GM19035 (cell line): ENCODE data around the gene BCAR3.
"Not testable (repeated sequence)": the region's sequence is repeated elsewhere in the genome, so short reads cannot be mapped to it uniquely, and the experiment has no call there.

Source experiments
- ATAC-seq: cut with Tn5 transposase; IDR thresholded peaks from one replicate; pipeline ENCODE4 v1.9.1; 2021; ENCODE audit not compliant: unreplicated experiment

The BCAR3 gene

GRCh38 chr1:93707956-93708355 lies 26.3 kb upstream of the BCAR3 start:
- ATAC-seq = peak; percentile 67

GRCh38 chr1:93705892-93706500 lies 24.4 kb upstream of the BCAR3 start:
- ATAC-seq = no peak

- peak; percentile 46 for ATAC-seq
Observed at GRCh38 chr1:93704052-93704451, 22.4 kb upstream of the BCAR3 start.

GRCh38 chr1:93703643-93704042 lies 22.0 kb upstream of the BCAR3 start:
- ATAC-seq = peak; percentile 10

- ATAC-seq = no peak
Observed at GRCh38 chr1:93702828-93703183, 21.2 kb upstream of the BCAR3 start.

- no peak for ATAC-seq
Observed at GRCh38 chr1:93702111-93702827, 20.6 kb upstream of the BCAR3 start.

DNA sequence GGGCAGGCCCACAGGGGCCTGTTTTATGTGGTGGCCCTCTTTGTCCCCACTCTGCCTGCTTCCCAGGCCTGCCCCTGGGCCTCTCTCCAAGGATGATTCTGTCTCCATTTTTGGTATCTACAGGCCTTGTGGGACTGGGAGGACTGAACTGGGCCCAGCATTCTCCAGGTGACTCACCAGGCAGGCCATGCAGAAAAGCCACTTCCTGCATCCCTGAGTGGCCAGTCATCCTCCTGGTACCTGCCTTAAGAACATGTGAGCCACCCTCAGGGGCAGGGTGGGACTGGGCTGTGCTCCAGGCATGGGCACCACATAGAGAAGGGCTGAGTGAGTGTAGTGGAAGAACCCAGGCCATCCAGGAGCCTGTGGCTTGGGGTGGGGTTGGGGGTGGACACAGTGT lies 20.0 kb upstream of the BCAR3 start:
- ATAC-seq = no peak

DNA sequence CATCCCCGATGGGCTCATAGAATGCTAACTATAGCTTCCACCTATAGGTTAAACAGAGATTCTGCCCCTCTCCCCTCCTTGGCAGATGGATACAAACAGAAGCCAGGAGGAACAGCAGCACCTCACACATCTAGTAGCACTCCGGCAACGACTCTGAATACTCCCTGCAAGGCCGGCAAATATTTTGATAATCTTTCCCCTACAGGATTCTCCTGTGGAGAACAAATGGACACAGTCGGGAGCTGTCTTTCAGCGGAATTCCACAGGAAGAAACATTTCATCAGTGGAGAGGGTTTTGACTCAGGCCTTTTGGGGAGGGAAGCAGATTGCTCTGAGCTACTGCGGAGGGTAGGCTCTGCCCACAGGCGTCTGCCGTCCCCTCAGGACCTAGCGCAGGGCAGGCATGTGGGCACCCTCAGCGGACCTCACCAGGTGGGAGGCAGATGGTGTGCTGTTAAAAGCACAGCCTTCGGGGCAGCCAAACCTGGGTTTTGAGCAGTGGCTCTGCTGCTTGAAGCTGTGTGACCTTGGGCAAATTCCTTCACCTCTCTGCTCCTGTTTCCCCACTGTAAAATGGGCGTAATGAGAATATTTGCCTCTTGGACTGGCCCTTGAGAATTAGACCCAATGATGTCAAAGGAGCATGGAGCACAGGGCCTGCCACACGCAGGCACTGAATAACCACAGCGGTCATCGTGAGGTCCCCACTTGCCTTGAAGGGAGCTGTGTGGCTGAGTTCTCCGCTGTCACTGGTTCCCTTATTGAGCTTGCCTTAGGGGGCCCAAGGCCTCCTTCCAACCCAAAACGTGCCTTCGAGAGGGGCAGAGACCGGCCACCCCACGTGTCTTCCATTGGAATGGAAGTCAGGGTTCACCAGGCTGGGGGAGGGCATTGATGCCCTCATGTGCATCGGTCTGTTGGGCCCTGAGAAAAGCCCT lies 19.2 kb upstream of the BCAR3 start:
- no peak for ATAC-seq

DNA sequence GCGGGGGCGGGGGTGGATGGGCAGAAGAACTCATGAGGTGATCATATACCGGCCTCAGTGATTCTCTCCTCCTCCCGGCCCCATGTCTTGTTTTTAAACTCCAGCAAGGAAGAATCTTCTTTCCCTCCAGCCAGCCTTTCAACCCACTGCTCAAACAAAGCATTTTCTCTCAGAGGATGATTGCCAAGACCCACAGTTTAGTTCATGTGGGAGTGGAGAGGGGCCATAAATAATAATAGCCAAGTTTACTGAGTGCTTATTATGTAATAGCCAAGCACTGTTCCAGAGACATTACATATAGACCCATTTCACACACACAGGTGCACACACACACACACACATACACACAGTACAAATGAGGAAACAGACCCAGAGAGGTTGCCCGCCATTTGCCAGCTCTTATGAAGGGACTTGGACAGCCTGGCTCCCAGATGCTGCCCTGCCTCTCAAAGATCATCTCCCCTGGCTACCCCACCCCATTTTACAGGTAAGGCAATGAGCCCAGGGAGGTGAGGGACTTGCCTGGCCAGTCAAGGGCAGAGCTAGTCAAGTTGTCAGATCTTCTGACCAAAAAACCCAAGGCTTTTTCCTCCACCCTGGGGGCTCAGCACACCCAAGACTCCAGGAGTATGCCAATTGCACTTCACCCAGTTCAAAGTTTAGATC lies 18.0 kb upstream of the BCAR3 start:
- ATAC-seq = no peak

GRCh38 chr1:93699049-93699384 lies 17.4 kb upstream of the BCAR3 start:
- no peak for ATAC-seq

GRCh38 chr1:93698329-93699048 lies 16.9 kb upstream of the BCAR3 start:
- ATAC-seq = no peak

DNA sequence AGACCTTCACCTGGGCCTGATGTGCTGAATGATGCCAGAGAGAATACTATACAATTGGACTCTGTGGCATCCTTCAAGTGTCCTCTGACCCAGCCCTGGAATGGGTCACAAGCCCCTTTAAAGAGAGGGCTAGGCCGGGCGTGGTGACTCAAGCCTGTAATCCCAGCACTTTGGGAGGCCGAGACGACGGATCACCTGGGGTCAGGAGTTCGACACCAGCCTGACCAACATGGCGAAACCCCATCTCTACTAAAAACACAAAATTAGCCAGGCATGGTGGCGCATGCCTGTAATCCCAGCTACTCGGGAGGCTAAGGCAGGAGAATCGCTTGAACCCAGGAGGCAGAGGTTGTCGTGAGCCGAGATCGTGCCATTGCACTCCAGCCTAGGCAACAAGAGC lies 15.9 kb upstream of the BCAR3 start:
- not testable (repeated sequence) for ATAC-seq

DNA sequence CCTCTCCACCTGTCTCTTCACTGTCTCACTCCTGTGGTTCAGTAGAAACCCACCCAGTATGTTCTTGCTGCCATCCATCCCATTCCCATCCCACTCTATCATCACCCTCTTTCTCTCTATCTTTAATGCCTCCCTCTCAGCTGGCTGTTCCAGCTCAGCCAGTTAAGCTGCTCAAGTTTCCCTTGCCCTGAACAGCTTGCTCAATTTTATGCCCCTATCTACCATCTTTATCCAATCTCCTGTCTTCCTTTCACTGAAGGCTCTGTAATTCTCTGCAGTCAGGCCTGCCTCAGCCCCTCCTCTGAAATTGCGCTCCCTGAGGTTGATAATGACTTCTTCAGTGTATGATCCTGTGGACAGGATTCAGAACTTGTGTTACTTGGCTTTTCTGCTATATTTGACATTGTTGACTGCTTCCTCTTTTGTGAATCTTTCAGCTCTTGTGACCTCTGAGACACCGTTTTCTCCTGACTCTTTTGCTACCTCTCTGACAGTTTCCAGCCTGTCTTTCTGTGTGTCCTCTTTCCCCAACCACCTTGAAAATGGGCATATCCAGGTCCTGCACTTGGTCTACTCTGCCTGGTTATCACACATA lies 13.9 kb upstream of the BCAR3 start:
- no peak for ATAC-seq

DNA sequence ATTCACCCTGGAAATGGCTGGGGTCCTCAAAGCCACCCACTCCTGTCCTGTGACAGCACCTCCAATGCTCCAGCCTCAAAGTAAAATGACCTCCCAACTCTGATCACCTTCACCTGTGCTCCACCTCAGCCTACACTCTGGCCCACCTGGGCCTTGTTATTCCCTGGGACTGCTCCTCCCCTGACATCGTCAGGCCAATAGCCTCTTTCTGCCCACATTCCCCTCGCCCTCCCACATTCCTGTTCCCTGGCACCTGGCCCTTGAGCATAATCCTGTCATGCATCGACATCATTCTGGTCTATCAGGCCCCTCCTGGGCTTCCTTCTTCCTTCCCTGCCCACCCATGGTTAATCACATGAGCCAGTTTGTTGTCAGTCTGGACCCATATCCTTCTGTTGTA lies 13.2 kb upstream of the BCAR3 start:
- no peak for ATAC-seq

DNA sequence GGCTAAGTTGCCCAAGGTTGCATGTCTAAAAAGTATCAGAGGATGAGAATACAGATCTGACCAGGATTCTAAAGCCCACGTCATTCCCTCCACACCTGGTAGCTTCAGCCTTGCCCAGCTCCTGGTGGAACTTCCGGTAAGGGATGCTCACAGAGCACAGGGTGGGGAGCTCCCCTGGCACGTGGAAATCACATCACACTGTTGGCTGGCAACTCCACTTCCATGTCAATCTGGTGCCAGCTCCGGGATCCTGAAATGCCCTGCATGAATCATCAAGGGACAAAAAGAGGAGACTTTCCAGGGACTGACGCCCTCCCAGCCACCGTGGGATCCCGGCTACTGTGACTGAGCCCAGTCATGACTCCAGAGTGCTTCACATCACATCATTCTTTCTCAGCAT lies 12.4 kb upstream of the BCAR3 start:
- ATAC-seq = no peak

DNA sequence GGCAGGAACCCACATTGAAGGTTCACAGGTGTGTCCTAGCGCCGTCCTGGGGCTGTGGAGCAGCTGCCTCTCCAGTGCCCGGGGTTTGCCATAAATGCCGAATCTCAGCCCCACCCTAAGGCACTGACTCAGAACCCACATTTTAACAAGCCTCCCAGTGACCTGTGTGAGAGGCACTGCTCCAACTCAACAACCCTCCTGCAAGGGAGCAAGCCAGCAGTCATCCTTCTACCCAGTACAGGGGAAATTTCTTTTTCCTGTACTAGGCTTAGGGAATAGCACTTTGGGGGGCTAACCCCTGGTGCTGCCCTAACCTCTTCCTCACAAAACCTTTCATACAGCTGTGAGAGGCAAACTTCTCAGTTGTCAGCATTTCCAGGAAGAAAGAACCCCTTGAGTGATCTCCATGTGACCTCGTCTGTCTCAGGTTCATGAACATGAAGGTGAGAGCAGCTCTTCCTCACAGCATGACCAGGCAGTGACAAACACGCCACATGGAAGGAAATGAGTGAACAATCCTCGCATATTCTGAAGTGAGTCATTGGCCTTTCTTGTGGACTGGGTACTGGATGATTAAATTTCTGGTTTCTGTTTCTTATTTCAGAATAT lies 11.4 kb upstream of the BCAR3 start:
- peak; percentile 71 for ATAC-seq

GRCh38 chr1:93692451-93692861 lies 10.8 kb upstream of the BCAR3 start:
- ATAC-seq = no peak

GRCh38 chr1:93692026-93692425 lies 10.4 kb upstream of the BCAR3 start:
- ATAC-seq = no peak

DNA sequence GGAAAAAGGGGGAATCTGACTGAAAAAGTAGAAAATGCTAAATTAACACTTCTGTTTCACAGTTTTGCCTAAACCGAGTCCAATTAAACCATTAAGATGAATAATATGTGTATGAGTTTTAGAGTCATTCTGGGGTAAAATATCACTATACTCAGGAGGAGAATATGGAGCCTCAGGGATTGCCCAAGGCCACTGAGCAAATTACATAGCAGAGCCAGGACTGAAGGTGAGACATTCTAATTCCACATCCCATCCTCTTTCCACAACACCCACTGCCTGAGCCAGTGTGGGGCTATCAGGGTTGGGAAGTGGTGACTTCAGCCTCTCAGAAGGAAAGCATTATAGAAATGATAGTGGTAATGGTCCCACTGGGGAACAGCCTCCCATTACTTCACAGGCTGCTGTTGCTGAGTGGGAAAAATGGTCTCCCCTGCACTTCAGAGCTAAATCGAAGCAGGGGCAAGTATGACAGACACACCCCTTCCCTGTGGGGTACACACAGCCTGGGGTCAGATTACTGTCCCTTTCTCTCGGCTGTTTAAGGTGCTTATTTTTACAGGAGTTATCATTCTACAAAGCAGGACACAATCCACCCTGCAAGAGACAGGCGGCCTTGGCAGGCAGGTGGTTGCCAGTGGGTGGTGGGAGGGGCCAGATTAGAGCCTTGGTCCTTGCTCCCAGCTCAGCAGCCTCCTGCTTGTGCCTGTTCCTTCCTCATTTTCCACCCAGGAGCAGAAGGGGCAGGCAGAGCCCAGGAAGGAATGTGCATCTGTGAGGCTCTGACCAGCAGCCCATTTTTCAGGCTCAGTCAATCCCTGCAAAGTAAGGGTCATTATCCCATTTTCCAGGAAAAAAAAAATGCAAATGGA lies 9.5 kb upstream of the BCAR3 start:
- no peak for ATAC-seq
